SK-N-SH (cell line): ENCODE data around the gene EXOC7.

ENCODE experiments used
- EP300 ChIP-seq, 2 experiments: IDR thresholded peaks; 2 replicates each; pipeline versions ENCODE4 v1.4.0 to v1.6.1; 2012; ENCODE audit warnings: borderline replicate concordance in 1 of 2, low read depth in 1 of 2, low read length in 1 of 2
- FOSL2 ChIP-seq: IDR thresholded peaks from 2 replicates; pipeline ENCODE4 v1.4.0; 2012; ENCODE audit warnings: low read depth, mild to moderate bottlenecking, moderate library complexity, borderline replicate concordance
- FOXJ3 ChIP-seq: sonication (generic); formaldehyde crosslinking; IDR thresholded peaks from 2 replicates; pipeline ENCODE4 v1.5.1; 2020; ENCODE audit warnings: mild to moderate bottlenecking, missing genetic modification reagents
- GATA2 ChIP-seq: sonication (generic); formaldehyde crosslinking; IDR thresholded peaks from 2 replicates; pipeline ENCODE4 v1.5.0; 2020; ENCODE audit warnings: mild to moderate bottlenecking, missing genetic modification reagents
- MAX ChIP-seq: IDR thresholded peaks from 2 replicates; pipeline ENCODE4 v1.4.0; 2012; ENCODE audit warnings: low read depth
- PBX3 ChIP-seq: IDR thresholded peaks from 2 replicates; pipeline ENCODE4; 2012
- POLR2AphosphoS5 ChIP-seq: IDR thresholded peaks from 2 replicates; pipeline ENCODE4 v1.6.1; 2012; ENCODE audit warnings: low read depth, low read length
- RAD21 ChIP-seq: IDR thresholded peaks from 2 replicates; pipeline ENCODE4 v1.6.1; 2012; ENCODE audit warnings: mild to moderate bottlenecking, low read length
- RFX5 ChIP-seq: IDR thresholded peaks from 2 replicates; pipeline ENCODE4 v1.6.1; 2012; ENCODE audit warnings: mild to moderate bottlenecking, improper control_type of control experiment, low read length
- SIN3A ChIP-seq: IDR thresholded peaks from 2 replicates; pipeline ENCODE4 v1.6.1; 2012; ENCODE audit warnings: low read depth, mild to moderate bottlenecking, low read length, moderate library complexity, borderline replicate concordance
- TCF12 ChIP-seq: IDR thresholded peaks from 2 replicates; pipeline ENCODE4 v1.4.0; 2012
- TF ChIP-seq, protein P1 (sequence below): fragments of 200-600 bp; sonication (generic); IDR thresholded peaks from 2 replicates; pipeline ENCODE4 v1.6.1; 2017; ENCODE audit warnings: antibody characterized with exemption, mild to moderate bottlenecking, moderate library complexity

DNA sequence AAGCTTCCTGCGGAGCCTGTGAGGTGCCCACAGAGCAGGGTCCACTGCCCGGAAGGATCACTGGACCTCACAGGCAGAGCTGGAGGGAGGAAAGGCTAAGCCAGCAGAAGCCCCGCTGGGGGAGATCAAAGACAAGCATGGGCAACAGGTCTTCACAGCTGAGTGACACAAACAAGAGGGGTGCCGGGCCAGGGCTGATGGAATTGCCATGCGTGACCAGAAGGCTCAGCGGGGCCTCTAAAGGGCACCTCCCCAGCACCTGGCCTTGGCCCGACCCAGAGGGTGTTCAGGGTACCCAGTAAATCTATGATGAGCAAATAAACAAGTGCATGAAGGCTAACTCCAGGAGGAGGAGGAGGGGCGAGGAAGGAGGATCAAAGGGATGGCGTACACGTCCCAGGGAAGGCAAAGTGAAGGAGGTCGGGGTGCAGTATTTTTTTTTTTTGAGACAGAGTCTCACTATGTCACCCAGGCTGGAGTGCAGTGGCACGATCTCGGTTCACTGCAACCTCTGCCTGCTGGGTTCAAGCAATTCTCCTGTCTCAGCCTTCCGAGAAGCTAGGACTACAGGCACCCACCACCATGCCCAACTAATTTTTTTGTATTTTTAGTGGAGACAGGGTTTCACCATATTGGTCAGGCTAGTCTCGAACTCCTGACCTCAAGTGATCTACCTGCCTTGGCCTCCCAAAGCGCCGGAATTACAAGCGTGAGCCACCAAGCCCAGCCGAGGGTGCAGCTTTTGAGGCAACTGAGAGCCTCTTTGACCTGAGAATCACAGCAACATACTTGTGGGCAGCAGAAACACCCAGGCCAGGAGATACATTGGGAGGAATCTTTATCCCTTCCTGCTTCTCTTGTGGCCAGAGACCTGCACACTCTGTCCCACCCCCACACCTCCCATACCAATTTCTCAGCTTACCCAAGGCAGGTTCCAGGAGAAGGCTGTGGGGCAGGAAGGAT is 16.1 kb upstream of the EXOC7 start:
- TF ChIP-seq TCF12 = no peak
- TF ChIP-seq RFX5 = no peak
- TF ChIP-seq, protein P1, sequence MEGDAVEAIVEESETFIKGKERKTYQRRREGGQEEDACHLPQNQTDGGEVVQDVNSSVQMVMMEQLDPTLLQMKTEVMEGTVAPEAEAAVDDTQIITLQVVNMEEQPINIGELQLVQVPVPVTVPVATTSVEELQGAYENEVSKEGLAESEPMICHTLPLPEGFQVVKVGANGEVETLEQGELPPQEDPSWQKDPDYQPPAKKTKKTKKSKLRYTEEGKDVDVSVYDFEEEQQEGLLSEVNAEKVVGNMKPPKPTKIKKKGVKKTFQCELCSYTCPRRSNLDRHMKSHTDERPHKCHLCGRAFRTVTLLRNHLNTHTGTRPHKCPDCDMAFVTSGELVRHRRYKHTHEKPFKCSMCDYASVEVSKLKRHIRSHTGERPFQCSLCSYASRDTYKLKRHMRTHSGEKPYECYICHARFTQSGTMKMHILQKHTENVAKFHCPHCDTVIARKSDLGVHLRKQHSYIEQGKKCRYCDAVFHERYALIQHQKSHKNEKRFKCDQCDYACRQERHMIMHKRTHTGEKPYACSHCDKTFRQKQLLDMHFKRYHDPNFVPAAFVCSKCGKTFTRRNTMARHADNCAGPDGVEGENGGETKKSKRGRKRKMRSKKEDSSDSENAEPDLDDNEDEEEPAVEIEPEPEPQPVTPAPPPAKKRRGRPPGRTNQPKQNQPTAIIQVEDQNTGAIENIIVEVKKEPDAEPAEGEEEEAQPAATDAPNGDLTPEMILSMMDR = no peak
- no peak for TF ChIP-seq POLR2AphosphoS5
- no peak for TF ChIP-seq PBX3
- TF ChIP-seq GATA2 (CRISPR knock-in tag) = no peak
- no peak for TF ChIP-seq SIN3A
- TF ChIP-seq FOSL2 = no peak
- TF ChIP-seq MAX = no peak
- TF ChIP-seq EP300 (IDR thresholded peaks at IDR 0.05; ENCODE audit: borderline replicate concordance in 1 of 2, low read depth in 1 of 2, low read length in 1 of 2) = no peak
- TF ChIP-seq RAD21 = no peak
- no peak for TF ChIP-seq FOXJ3 (CRISPR knock-in tag)
